K562 (cell line): Measurements from ENCODE around the gene CCDC183. TPM values are rescaled to one million over a fixed set of nuclear protein-coding genes. Genes with fewer than 3 reads are reported as not detected.

Experiments
- CBX1 ChIP-seq: sonication (generic); IDR thresholded peaks from 2 replicates; pipeline ENCODE4 v1.6.1; 2016; ENCODE audit warnings: antibody characterized with exemption, low read depth, mild to moderate bottlenecking
- CREB3 ChIP-seq: fragments of 450-650 bp; conservative IDR thresholded peaks from 2 replicates; pipeline ENCODE4 v1.6.1; 2016; ENCODE audit warnings: missing genetic modification characterization, low read depth, mild to moderate bottlenecking, missing compliant biosample characterization, moderate library complexity
- E4F1 ChIP-seq: fragments of 250-450 bp; sonication (Bioruptor Pico); IDR thresholded peaks from 2 replicates; pipeline ENCODE4 v1.5.0; 2021; ENCODE audit warnings: mild to moderate bottlenecking, borderline replicate concordance
- GABPB2 ChIP-seq: fragments of 250-450 bp; sonication (Bioruptor Pico); conservative IDR thresholded peaks from 2 replicates; pipeline ENCODE4 v1.5.1; 2021; ENCODE audit warnings: mild to moderate bottlenecking
- KLF13 ChIP-seq: fragments of 450-650 bp; IDR thresholded peaks from 2 replicates; pipeline ENCODE4 v1.6.1; 2016; ENCODE audit warnings: missing genetic modification characterization, low read depth, mild to moderate bottlenecking, missing compliant biosample characterization, moderate library complexity, borderline replicate concordance
- MTA1 ChIP-seq: fragments of 450-650 bp; IDR thresholded peaks from 2 replicates; pipeline ENCODE4 v1.6.1; 2017; ENCODE audit warnings: borderline replicate concordance
- POLR2G ChIP-seq: fragments of 200-400 bp; formaldehyde crosslinking; IDR thresholded peaks from 2 replicates; pipeline ENCODE4 v1.6.1; 2017; ENCODE audit warnings: low read depth, mild to moderate bottlenecking, antibody characterized with exemption, low read length, moderate library complexity
- PTBP1 ChIP-seq: fragments of 200-400 bp; formaldehyde crosslinking; IDR thresholded peaks from 2 replicates; pipeline ENCODE4 v1.6.1; 2017; ENCODE audit warnings: low read depth, low read length
- RB1 ChIP-seq: fragments of 450-650 bp; IDR thresholded peaks from 2 replicates; pipeline ENCODE4 v1.6.1; 2017; ENCODE audit warnings: low read depth, mild to moderate bottlenecking
- RBFOX2 ChIP-seq: fragments of 200-400 bp; formaldehyde crosslinking; IDR thresholded peaks from 2 replicates; pipeline ENCODE4 v1.6.1; 2017; ENCODE audit warnings: low read depth, mild to moderate bottlenecking, low read length, moderate library complexity
- RFX1 ChIP-seq: fragments of 450-650 bp; IDR thresholded peaks from 2 replicates; pipeline ENCODE4 v1.6.1; 2016; ENCODE audit warnings: mild to moderate bottlenecking, moderate library complexity
- SETDB1 ChIP-seq: IDR thresholded peaks from one replicate; pipeline ENCODE4 v1.6.1; 2012; ENCODE audit warnings: low read length, control low read depth, inconsistent platforms
- SRSF1 ChIP-seq: fragments of 200-400 bp; formaldehyde crosslinking; IDR thresholded peaks from 2 replicates; pipeline ENCODE4 v1.6.1; 2017; ENCODE audit warnings: mild to moderate bottlenecking, low read depth, low read length, moderate library complexity
- SUPT5H ChIP-seq: fragments of 450-650 bp; IDR thresholded peaks from 2 replicates; pipeline ENCODE4 v1.6.1; 2016
- TCF7L2 ChIP-seq: fragments of 150-350 bp; IDR thresholded peaks from 2 replicates; pipeline ENCODE4 v1.6.1; 2016; ENCODE audit warnings: low read depth, mild to moderate bottlenecking, low read length, moderate library complexity
- TOE1 ChIP-seq, 2 experiments: fragments of 450-650 bp in 1 of 2; sonication (generic) in 1 of 2; formaldehyde crosslinking in 1 of 2; IDR thresholded peaks; 2 replicates each; pipeline versions ENCODE4 v1.7.1 to v1.8.0; 2016 to 2022; ENCODE audit warnings: borderline replicate concordance in 2 of 2, mild to moderate bottlenecking in 2 of 2, antibody characterized with exemption in 1 of 2, inconsistent platforms in 1 of 2, low read depth in 1 of 2, missing genetic modification reagents in 1 of 2, moderate library complexity in 1 of 2
- ZNF224 ChIP-seq: sonication (generic); formaldehyde crosslinking; IDR thresholded peaks from 2 replicates; pipeline ENCODE4 v1.8.0; 2022; ENCODE audit warnings: mild to moderate bottlenecking, missing genetic modification reagents
- ZNF232 ChIP-seq: sonication (generic); formaldehyde crosslinking; IDR thresholded peaks from 2 replicates; pipeline ENCODE4 v1.8.0; 2022; ENCODE audit warnings: mild to moderate bottlenecking, missing genetic modification reagents
- ZNF274 ChIP-seq: IDR thresholded peaks from 2 replicates; pipeline ENCODE4 v1.6.1; 2011; ENCODE audit warnings: low read depth, mild to moderate bottlenecking, low read length, moderate library complexity, borderline replicate concordance
- ZNF444 ChIP-seq: fragments of 250-450 bp; sonication (Bioruptor Pico); IDR thresholded peaks from 2 replicates; pipeline ENCODE4 v1.4.0; 2020; ENCODE audit warnings: mild to moderate bottlenecking, moderate library complexity
- polyA plus RNA-seq, 8 experiments: library from polyadenylated mRNA; depleted of rRNA in 4 of 8; stranded (reverse) in 5 of 8; unstranded in 3 of 8; fragments of >200 nt; fragmentation: Nextera tagmentation in 2 of 8; fragmentation: Illumina TruSeq in 1 of 8; extraction: Ambion mirVana in 2 of 8; extraction: Trizol in 1 of 8; gene quantifications; 2 replicates each; pipeline versions ENCODE4 v1.2.1 to v1.2.3, GENCODE V29; 2011 to 2014; ENCODE audit warnings: inconsistent platforms in 1 of 8, missing spikeins in 1 of 8
- total RNA-seq, 7 experiments: library from RNA; depleted of rRNA in 6 of 7; stranded (reverse); fragments of >200 nt in 6 of 7; fragmentation: Illumina TruSeq in 2 of 7; extraction: Trizol in 2 of 7; gene quantifications; 2 replicates each; pipeline versions ENCODE4 v1.2.1 to v1.2.3, GENCODE V29; 2011 to 2021; ENCODE audit warnings: low replicate concordance in 1 of 7

CCDC183 gene
- total and polyA plus RNA-seq, 9 of the 15 experiments (the other 6 are each of a cell fraction or from before 2014, with no cell fraction given), result 0.21 to 0.60 (median 0.29) TPM; not detected in 4

- TF ChIP-seq RBFOX2 (peak; percentile 39), POLR2G (peak; percentile 74), ZNF224 (no peak), E4F1 (no peak), ZNF444 (CRISPR knock-in tag) (no peak), RFX1 (no peak), TCF7L2 (no peak), CBX1 (peak; percentile 24; the same call in 1 of the 2 replicates), PTBP1 (no peak), TOE1 (IDR thresholded peaks at IDR 0.05; ENCODE audit: borderline replicate concordance) (no peak), TOE1 (CRISPR knock-in tag; IDR thresholded peaks at IDR 0.05; ENCODE audit: borderline replicate concordance, low read depth) (no peak), CREB3 (tag) (no peak), GABPB2 (CRISPR knock-in tag) (no peak), KLF13 (tag) (no peak), SRSF1 (no peak), ZNF274 (no peak), ZNF232 (CRISPR knock-in tag) (no peak), SUPT5H (no peak), RB1 (no peak), MTA1 (no peak), SETDB1 (no peak)
Measured at GRCh38 chr9:136838314-136839228, 42.4 kb downstream of the CCDC183 start (continued).
